Measurements from ENCODE around the gene B3GNT9. TPM values are rescaled to one million over a fixed set of nuclear protein-coding genes. Genes with fewer than 3 reads are reported as not detected.

B3GNT9 gene
- total RNA-seq, 1 donor from 2014 or later = 12.8 TPM

DNA sequence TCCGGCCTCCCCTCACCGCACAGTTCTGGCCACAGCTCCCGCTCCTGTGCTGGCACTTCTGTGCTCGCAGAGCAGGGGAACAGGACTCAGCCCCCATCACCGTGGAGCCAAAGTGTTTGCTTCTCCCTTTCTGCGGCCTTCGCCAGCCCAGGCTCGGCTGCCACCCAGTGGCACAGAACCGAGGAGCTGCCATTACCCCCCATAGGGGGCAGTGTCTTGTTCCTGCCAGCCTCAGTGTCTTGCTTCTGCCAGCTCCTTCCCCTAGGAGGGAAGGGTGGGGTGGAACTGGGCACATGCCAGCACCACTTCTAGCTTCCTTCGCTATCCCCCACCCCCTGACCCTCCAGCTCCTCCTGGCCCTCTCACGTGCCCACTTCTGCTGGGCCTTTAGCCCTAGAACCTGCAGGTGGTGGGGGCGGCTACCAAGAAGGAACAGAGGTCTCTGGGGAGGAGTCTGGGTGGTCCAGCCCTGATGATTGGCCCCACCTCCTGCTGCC lies 47.5 kb upstream of the B3GNT9 start:
- H3K4me3 ChIP-seq = no peak overlapping the region
- no peak for TF ChIP-seq POLR2AphosphoS5 (IDR thresholded peaks at IDR 0.05; ENCODE audit: insufficient read depth in 1 of 2, low read depth in 1 of 2)
- TF ChIP-seq, protein P1, sequence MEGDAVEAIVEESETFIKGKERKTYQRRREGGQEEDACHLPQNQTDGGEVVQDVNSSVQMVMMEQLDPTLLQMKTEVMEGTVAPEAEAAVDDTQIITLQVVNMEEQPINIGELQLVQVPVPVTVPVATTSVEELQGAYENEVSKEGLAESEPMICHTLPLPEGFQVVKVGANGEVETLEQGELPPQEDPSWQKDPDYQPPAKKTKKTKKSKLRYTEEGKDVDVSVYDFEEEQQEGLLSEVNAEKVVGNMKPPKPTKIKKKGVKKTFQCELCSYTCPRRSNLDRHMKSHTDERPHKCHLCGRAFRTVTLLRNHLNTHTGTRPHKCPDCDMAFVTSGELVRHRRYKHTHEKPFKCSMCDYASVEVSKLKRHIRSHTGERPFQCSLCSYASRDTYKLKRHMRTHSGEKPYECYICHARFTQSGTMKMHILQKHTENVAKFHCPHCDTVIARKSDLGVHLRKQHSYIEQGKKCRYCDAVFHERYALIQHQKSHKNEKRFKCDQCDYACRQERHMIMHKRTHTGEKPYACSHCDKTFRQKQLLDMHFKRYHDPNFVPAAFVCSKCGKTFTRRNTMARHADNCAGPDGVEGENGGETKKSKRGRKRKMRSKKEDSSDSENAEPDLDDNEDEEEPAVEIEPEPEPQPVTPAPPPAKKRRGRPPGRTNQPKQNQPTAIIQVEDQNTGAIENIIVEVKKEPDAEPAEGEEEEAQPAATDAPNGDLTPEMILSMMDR (IDR thresholded peaks at IDR 0.05) = peak in 2 of 3 experiments; percentile 22 to 30
- H3K9me3 ChIP-seq = no peaks in the 10 kb centered on the region
- intact Hi-C loops (cut with DNase I) = loop anchor here (5.0 kb wide), 1 partner anchor 881 kb away; no protein-coding TSS in a partner anchor
- DNase-seq (ENCODE audit: extremely low spot score in 2 of 2) = no peak
- H3K4me1 ChIP-seq = peaks cover 24% of the 10 kb centered on the region
- peak overlapping the region; percentile 38 for H3K27ac ChIP-seq
- peaks cover 7 to 61% of the 10 kb centered on the region in 2 donors for H3K36me3 ChIP-seq
- H3K27me3 ChIP-seq = no peaks in the 10 kb centered on the region

DNA sequence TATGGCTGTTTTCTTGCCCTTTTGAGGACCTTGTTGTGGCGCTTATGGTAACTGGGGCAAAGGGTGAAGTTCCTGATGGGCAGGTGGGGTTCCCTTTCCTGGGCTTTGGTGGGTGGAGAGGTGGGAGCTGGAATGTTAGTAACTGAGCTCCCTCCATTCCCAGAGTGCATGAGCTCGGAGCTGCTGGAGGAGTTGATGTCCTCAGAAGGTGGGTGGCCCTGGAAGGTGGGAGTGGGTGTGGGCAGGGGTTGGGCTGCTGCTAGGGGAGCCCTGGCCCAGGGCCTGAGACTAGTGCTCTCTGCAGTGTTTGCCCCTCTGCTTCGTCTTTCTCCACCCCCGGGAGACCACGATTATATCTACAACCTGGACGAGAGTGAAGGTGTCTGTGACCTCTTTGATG lies 46.9 kb upstream of the B3GNT9 start:
- no peak overlapping the region for H3K27ac ChIP-seq
- DNase-seq (ENCODE audit: extremely low spot score in 2 of 2) = no peak
- no peak overlapping the region for H3K4me3 ChIP-seq
- intact Hi-C loops (cut with DNase I) = loop anchor here (5.0 kb wide), 1 partner anchor 880 kb away; no protein-coding TSS in a partner anchor
- peaks cover 7 to 60% of the 10 kb centered on the region in 2 donors for H3K36me3 ChIP-seq
- no peaks in the 10 kb centered on the region for H3K9me3 ChIP-seq
- peaks cover 30% of the 10 kb centered on the region for H3K4me1 ChIP-seq
- TF ChIP-seq, protein P1 (IDR thresholded peaks at IDR 0.05) = no peak
- no peak for TF ChIP-seq POLR2AphosphoS5 (IDR thresholded peaks at IDR 0.05; ENCODE audit: insufficient read depth in 1 of 2, low read depth in 1 of 2)
- no peak for TF ChIP-seq POLR2A (IDR thresholded peaks at IDR 0.05)
- H3K27me3 ChIP-seq = no peaks in the 10 kb centered on the region

- peaks cover 7 to 52% of the 10 kb centered on the region in 2 donors for H3K36me3 ChIP-seq
- intact Hi-C loops (cut with DNase I) = loop anchor here (5.0 kb wide), 1 partner anchor 880 kb away; no protein-coding TSS in a partner anchor
- H3K4me3 ChIP-seq = no peak overlapping the region
- TF ChIP-seq, protein P1 (IDR thresholded peaks at IDR 0.05) = no peak
- no peak for TF ChIP-seq POLR2AphosphoS5 (IDR thresholded peaks at IDR 0.05; ENCODE audit: insufficient read depth in 1 of 2, low read depth in 1 of 2)
- TF ChIP-seq POLR2A (IDR thresholded peaks at IDR 0.05) = no peak
- no peaks in the 10 kb centered on the region for H3K27me3 ChIP-seq
- DNase-seq (ENCODE audit: extremely low spot score in 2 of 2) = no peak
- no peak overlapping the region for H3K27ac ChIP-seq
- no peaks in the 10 kb centered on the region for H3K9me3 ChIP-seq
- peaks cover 34% of the 10 kb centered on the region for H3K4me1 ChIP-seq
Measured at GRCh38 chr16:67196881-67197280, 46.1 kb upstream of the B3GNT9 start.

DNA sequence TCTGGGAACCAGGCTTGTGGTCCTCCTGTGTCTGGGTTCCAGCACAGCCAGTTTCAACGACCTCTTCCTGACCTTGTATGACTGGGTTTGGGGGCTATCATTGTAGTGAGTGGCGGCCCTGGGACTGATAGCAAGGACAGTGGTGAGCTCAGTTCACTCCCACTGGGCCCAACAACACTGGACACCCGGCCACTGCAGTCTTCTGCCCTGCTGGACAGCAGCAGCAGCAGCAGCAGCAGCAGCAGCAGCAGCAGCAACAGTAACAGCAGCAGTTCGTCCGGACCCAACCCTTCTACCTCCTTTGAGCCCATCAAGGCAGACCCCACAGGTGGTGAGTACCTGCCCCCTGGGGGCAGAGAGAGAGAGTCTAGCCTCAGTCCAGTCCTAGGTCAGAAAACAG lies 44.9 kb upstream of the B3GNT9 start:
- no peak for TF ChIP-seq POLR2AphosphoS5 (IDR thresholded peaks at IDR 0.05; ENCODE audit: insufficient read depth in 1 of 2, low read depth in 1 of 2)
- TF ChIP-seq POLR2A (IDR thresholded peaks at IDR 0.05) = no peak
- TF ChIP-seq, protein P1 (IDR thresholded peaks at IDR 0.05) = no peak
- H3K27me3 ChIP-seq = no peaks in the 10 kb centered on the region
- peaks cover 7 to 44% of the 10 kb centered on the region in 2 donors for H3K36me3 ChIP-seq
- H3K27ac ChIP-seq = no peak overlapping the region
- peaks cover 41% of the 10 kb centered on the region for H3K4me1 ChIP-seq
- no peak for DNase-seq (ENCODE audit: extremely low spot score in 2 of 2)
- H3K9me3 ChIP-seq = no peaks in the 10 kb centered on the region
- no peak overlapping the region for H3K4me3 ChIP-seq
- intact Hi-C loops (cut with DNase I) = loop anchor here (5.0 kb wide), 1 partner anchor 878 kb away; no protein-coding TSS in a partner anchor

- intact Hi-C loops (cut with DNase I) = loop anchor here (5.0 kb wide), 1 partner anchor 177 kb away; no protein-coding TSS in a partner anchor
- H3K9me3 ChIP-seq = no peaks in the 10 kb centered on the region
- H3K4me1 ChIP-seq = peaks cover 40% of the 10 kb centered on the region
- no peaks in the 10 kb centered on the region for H3K27me3 ChIP-seq
- DNase-seq (ENCODE audit: extremely low spot score in 2 of 2) = no peak
- no peak overlapping the region for H3K27ac ChIP-seq
- H3K4me3 ChIP-seq = no peak overlapping the region
- H3K36me3 ChIP-seq = peaks cover 7 to 43% of the 10 kb centered on the region in 2 donors
- TF ChIP-seq POLR2AphosphoS5 (IDR thresholded peaks at IDR 0.05; ENCODE audit: insufficient read depth in 1 of 2, low read depth in 1 of 2) (no peak), POLR2A (IDR thresholded peaks at IDR 0.05) (no peak)
- TF ChIP-seq, protein P1 (IDR thresholded peaks at IDR 0.05) = no peak
Measured at GRCh38 chr16:67194260-67194659, 43.5 kb upstream of the B3GNT9 start.
